ENCODE measurements around the gene CFAP157. TPM values are rescaled to one million over a fixed set of nuclear protein-coding genes. Genes with fewer than 3 reads are reported as not detected.

CFAP157 gene
- total RNA-seq, 4 donors from 2014 or later = 0.27 TPM; not detected in 3

- Histone ChIP-seq H3K27ac (peak overlapping the region in 2 of 4 donors; percentile 14 to 50), H3K4me3 (no peak overlapping the region), H3K4me1 (no peaks in the 10 kb centered on the region), H3K36me3 (no peaks in the 10 kb centered on the region), H3K9me3 (no peaks in the 10 kb centered on the region), H3K27me3 (no peaks in the 10 kb centered on the region)
- TF ChIP-seq, protein P1, sequence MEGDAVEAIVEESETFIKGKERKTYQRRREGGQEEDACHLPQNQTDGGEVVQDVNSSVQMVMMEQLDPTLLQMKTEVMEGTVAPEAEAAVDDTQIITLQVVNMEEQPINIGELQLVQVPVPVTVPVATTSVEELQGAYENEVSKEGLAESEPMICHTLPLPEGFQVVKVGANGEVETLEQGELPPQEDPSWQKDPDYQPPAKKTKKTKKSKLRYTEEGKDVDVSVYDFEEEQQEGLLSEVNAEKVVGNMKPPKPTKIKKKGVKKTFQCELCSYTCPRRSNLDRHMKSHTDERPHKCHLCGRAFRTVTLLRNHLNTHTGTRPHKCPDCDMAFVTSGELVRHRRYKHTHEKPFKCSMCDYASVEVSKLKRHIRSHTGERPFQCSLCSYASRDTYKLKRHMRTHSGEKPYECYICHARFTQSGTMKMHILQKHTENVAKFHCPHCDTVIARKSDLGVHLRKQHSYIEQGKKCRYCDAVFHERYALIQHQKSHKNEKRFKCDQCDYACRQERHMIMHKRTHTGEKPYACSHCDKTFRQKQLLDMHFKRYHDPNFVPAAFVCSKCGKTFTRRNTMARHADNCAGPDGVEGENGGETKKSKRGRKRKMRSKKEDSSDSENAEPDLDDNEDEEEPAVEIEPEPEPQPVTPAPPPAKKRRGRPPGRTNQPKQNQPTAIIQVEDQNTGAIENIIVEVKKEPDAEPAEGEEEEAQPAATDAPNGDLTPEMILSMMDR (IDR thresholded peaks at IDR 0.05) = no peak
- no peak for TF ChIP-seq POLR2A (IDR thresholded peaks at IDR 0.05)
- DNase-seq = no peak
Measured at GRCh38 chr9:127761491-127761956, 54.7 kb downstream of the CFAP157 start.

DNA sequence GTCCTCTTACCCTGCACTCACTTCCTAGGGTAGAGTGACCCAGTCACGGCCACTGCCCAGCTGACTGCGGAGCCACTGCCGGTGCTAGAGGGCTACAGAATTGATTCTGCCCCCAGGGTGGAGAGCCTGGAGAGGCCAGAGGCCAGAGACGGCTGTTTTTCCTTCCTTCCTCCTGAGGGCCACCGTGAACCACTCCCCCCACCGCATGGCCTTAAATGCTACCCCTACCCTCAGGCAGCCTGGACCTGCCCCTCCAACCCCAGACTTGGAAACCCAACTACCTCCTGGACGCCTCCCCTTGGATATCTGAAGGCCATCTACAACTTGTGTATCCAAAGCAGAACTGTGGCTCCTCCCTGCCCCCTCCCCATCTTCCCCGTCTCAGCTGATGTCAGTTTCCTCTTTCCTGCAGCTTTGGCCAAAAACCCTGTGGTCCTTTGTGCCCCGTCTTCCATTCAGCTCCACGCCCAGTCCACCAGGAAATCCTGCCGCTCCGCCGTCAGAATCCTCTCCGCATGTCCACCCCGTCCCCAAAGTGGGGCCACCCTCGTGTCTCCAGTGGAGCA is 55.4 kb downstream of the CFAP157 start:
- no peaks in the 10 kb centered on the region for H3K9me3 ChIP-seq
- H3K4me1 ChIP-seq = no peaks in the 10 kb centered on the region
- DNase-seq = no peak
- H3K27me3 ChIP-seq = no peaks in the 10 kb centered on the region
- no peaks in the 10 kb centered on the region for H3K36me3 ChIP-seq
- TF ChIP-seq, protein P1 (IDR thresholded peaks at IDR 0.05) = no peak
- no peak for TF ChIP-seq POLR2A (IDR thresholded peaks at IDR 0.05)
- no peak overlapping the region for H3K4me3 ChIP-seq
- peak overlapping the region in 2 of 4 donors; percentile 14 to 50 for H3K27ac ChIP-seq

DNA sequence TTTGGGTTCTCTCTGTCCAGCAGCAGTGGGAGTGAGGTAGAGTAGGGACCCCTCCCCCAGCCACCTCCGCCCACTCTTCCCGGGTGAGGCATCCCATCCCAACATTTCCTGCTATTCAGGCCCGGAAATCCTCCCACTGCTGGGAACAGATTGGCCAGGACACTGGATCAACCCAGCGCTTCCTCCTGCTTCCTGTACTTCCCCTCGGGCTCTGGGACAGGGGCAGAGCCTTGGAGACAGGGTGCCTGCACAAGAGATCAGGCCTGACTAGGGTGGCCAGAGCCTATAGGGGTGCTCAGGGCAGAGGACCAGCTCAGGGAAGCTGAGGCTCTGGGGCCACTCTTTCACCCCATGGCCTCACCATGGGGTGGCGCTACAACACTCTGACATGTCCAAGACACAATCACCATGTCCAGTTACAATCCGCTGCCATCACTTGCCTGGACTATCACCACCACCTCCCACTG is 57.2 kb downstream of the CFAP157 start:
- no peaks in the 10 kb centered on the region for H3K36me3 ChIP-seq
- TF ChIP-seq, protein P1 (IDR thresholded peaks at IDR 0.05) = peak in 5 of 6 experiments; percentile 8 to 59 (median 46)
- TF ChIP-seq POLR2A (IDR thresholded peaks at IDR 0.05) = no peak
- no peaks in the 10 kb centered on the region for H3K27me3 ChIP-seq
- peak; percentile 52 to 76 (median 63) for DNase-seq
- no peak overlapping the region for H3K4me3 ChIP-seq
- no peaks in the 10 kb centered on the region for H3K9me3 ChIP-seq
- peak overlapping the region in 2 of 4 donors; percentile 28 to 50 for H3K27ac ChIP-seq
- H3K4me1 ChIP-seq = peaks cover 0 to 7% (median 3%) of the 10 kb centered on the region in 4 donors

DNA sequence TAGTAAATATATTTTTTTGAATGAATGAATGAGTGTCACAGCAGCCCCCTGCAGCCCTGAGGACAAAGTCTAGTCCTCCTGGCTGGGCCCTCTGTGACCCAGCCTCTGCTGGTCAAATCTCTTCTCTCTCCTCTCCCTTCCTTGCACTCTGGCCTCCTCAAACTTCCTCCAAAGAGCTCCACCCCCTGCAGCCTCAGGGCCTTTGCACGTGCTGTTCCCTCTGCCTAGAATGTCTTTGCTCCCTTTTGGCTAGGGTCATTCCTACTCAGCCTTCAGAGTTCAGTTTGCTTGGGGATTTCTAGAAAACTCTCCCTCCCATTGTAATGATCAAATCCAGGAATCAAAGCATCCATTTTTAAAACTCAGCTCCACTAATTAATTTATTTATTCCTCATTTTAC is 58.6 kb downstream of the CFAP157 start:
- Histone ChIP-seq H3K4me1 (peaks cover 0 to 16% (median 8%) of the 10 kb centered on the region in 4 donors), H3K4me3 (no peak overlapping the region), H3K36me3 (no peaks in the 10 kb centered on the region), H3K9me3 (no peaks in the 10 kb centered on the region), H3K27ac (no peak overlapping the region), H3K27me3 (no peaks in the 10 kb centered on the region)
- no peak for DNase-seq
- TF ChIP-seq POLR2A (IDR thresholded peaks at IDR 0.05) = no peak
- TF ChIP-seq, protein P1 (IDR thresholded peaks at IDR 0.05) = no peak

Other genes starting within 250 kb of the CFAP157 start
- gene STXBP1, start 94.7 kb upstream of the CFAP157 start, total RNA-seq = 10 to 100 TPM in 2 of 4 donors, 1 to 10 TPM in 2; 4.4 to 90.8 (median 12.6) TPM
- 10 to 100 TPM in 1 of 4 donors, 1 to 10 TPM in 2, not detected in 1; 5.2 to 14.9 (median 7.9) TPM for gene PTRH1, start 8.7 kb downstream of the CFAP157 start, total RNA-seq
- not detected for gene TTC16, start 9.1 kb downstream of the CFAP157 start, total RNA-seq
- 10 to 100 TPM; 26.4 to 70.9 (median 35.4) TPM for gene TOR2A, start 28.3 kb downstream of the CFAP157 start, total RNA-seq
- 10 to 100 TPM in 1 of 4 donors, 1 to 10 TPM in 3; 1.4 to 22.3 (median 4.1) TPM for gene SH2D3C, start 71.7 kb downstream of the CFAP157 start, total RNA-seq
- gene CDK9, start 79.0 kb downstream of the CFAP157 start, total RNA-seq = 100 to 1,000 TPM in 1 of 4 donors, 10 to 100 TPM in 3; 53.6 to 116 (median 83.9) TPM
- gene FPGS, start 95.9 kb downstream of the CFAP157 start, total RNA-seq = 100 to 1,000 TPM in 1 of 4 donors, 10 to 100 TPM in 3; 46.1 to 105 (median 71.5) TPM
- 10 to 100 TPM in 3 of 4 donors, 1 to 10 TPM in 1; 7.0 to 49.5 (median 25.0) TPM for gene ENG, start 147.7 kb downstream of the CFAP157 start, total RNA-seq
- 10 to 100 TPM in 3 of 4 donors, 1 to 10 TPM in 1; 2.5 to 22.3 (median 18.4) TPM for gene AK1, start 170.7 kb downstream of the CFAP157 start, total RNA-seq
- 10 to 100 TPM in 3 of 4 donors, 1 to 10 TPM in 1; 7.7 to 88.3 (median 18.9) TPM for gene ST6GALNAC6, start 192.6 kb downstream of the CFAP157 start, total RNA-seq
- 100 to 1,000 TPM in 1 of 4 donors, 10 to 100 TPM in 3; 39.9 to 119 (median 46.7) TPM for gene ST6GALNAC4, start 210.1 kb downstream of the CFAP157 start, total RNA-seq
- 1 to 10 TPM in 1 of 4 donors, not detected in 3; 2.5 TPM for gene PIP5KL1, start 223.8 kb downstream of the CFAP157 start, total RNA-seq
- gene DPM2, start 230.9 kb downstream of the CFAP157 start, total RNA-seq = 10 to 100 TPM; 20.6 to 27.3 (median 22.1) TPM

Measured in Peyer's patch (tissue), 4 donors.